GM12878 (cell line): ENCODE measurements around the gene ERP27. TPM values are rescaled to one million over a fixed set of nuclear protein-coding genes. Genes with fewer than 3 reads are reported as not detected.

ENCODE experiments used
- ATF7 ChIP-seq: fragments of 450-650 bp; IDR thresholded peaks from 2 replicates; pipeline ENCODE4 v1.6.1; 2016; ENCODE audit warnings: low read depth, mild to moderate bottlenecking
- BACH1 ChIP-seq: fragments of 450-650 bp; IDR thresholded peaks from 2 replicates; pipeline ENCODE4 v1.6.1; 2017; ENCODE audit warnings: mild to moderate bottlenecking, borderline replicate concordance
- BHLHE40 ChIP-seq, 2 experiments: fragments of 450-650 bp in 1 of 2; IDR thresholded peaks; 2 replicates each; pipeline ENCODE4 v1.6.1; 2011 to 2017; ENCODE audit warnings: low read depth in 2 of 2, borderline replicate concordance in 1 of 2, improper control_type of control experiment in 1 of 2, low read length in 1 of 2, mild to moderate bottlenecking in 1 of 2
- CBFB ChIP-seq: IDR thresholded peaks from 2 replicates; pipeline ENCODE4 v1.6.1; 2016; ENCODE audit warnings: antibody characterized with exemption, low read depth
- DPF2 ChIP-seq: fragments of 450-650 bp; IDR thresholded peaks from 2 replicates; pipeline ENCODE4 v1.6.1; 2017; ENCODE audit warnings: mild to moderate bottlenecking
- EGR1 ChIP-seq, 2 experiments: IDR thresholded peaks; 1 replicate in 1 of 2; 2 replicates in 1 of 2; pipeline ENCODE4 v1.6.1; 2011 to 2012; ENCODE audit warnings: low read depth in 2 of 2, low read length in 2 of 2, borderline replicate concordance in 1 of 2, mild to moderate bottlenecking in 1 of 2, moderate library complexity in 1 of 2
- FOXM1 ChIP-seq: IDR thresholded peaks from 2 replicates; pipeline ENCODE4 v1.6.1; 2012; ENCODE audit warnings: low read depth, mild to moderate bottlenecking, inconsistent platforms, low read length, moderate library complexity
- IKZF1 ChIP-seq: fragments of 450-650 bp; conservative IDR thresholded peaks from 2 replicates; pipeline ENCODE4 v1.6.1; 2017; ENCODE audit warnings: antibody characterized with exemption, mild to moderate bottlenecking
- MXI1 ChIP-seq: fragments of 150-350 bp; IDR thresholded peaks from 2 replicates; pipeline ENCODE4 v1.6.1; 2011; ENCODE audit warnings: low read depth, mild to moderate bottlenecking, inconsistent platforms, low read length, improper control_type of control experiment
- NFYA ChIP-seq: IDR thresholded peaks from 2 replicates; pipeline ENCODE4 v1.6.1; 2011; ENCODE audit warnings: low read depth, mild to moderate bottlenecking, low read length, improper control_type of control experiment, borderline replicate concordance
- NFYB ChIP-seq: IDR thresholded peaks from 2 replicates; pipeline ENCODE4 v1.6.1; 2011; ENCODE audit warnings: low read depth, mild to moderate bottlenecking, low read length, improper control_type of control experiment, moderate library complexity; ENCODE audit not compliant: insufficient read depth
- NRF1 ChIP-seq: conservative IDR thresholded peaks from 2 replicates; pipeline ENCODE4 v1.6.1; 2011; ENCODE audit warnings: mild to moderate bottlenecking, low read depth, low read length, improper control_type of control experiment
- PAX8 ChIP-seq: fragments of 450-650 bp; IDR thresholded peaks from 2 replicates; pipeline ENCODE4 v1.6.1; 2017; ENCODE audit warnings: mild to moderate bottlenecking, moderate library complexity
- POU2F2 ChIP-seq: IDR thresholded peaks from 3 replicates; pipeline ENCODE4 v1.6.1; 2011; ENCODE audit warnings: low read depth, mild to moderate bottlenecking, low read length, borderline replicate concordance
- SMAD5 ChIP-seq: IDR thresholded peaks from 2 replicates; pipeline ENCODE4 v1.6.1; 2016; ENCODE audit warnings: antibody characterized with exemption, low read depth
- SPI1 ChIP-seq: IDR thresholded peaks from 2 replicates; pipeline ENCODE4 v1.6.1; 2011; ENCODE audit warnings: low read depth, mild to moderate bottlenecking, low read length, moderate library complexity, borderline replicate concordance; ENCODE audit not compliant: insufficient read depth
- STAT3 ChIP-seq: IDR thresholded peaks from 2 replicates; pipeline ENCODE4 v1.6.1; 2011; ENCODE audit warnings: low read depth, low read length, improper control_type of control experiment
- YY1 ChIP-seq: IDR thresholded peaks from 2 replicates; pipeline ENCODE4 v1.6.1; 2011; ENCODE audit warnings: low read depth, mild to moderate bottlenecking, low read length
- polyA plus RNA-seq, 11 experiments: library from polyadenylated mRNA; depleted of rRNA in 4 of 11; unstranded in 6 of 11; stranded (reverse) in 5 of 11; fragments of >200 nt; fragmentation: Nextera tagmentation in 4 of 11; fragmentation: Illumina TruSeq in 1 of 11; extraction: Ambion mirVana in 4 of 11; extraction: Trizol in 1 of 11; gene quantifications; 1 replicate in 1 of 11; 2 replicates in 10 of 11; pipeline versions ENCODE4 v1.2.1 to v1.2.3, GENCODE V29; 2011 to 2016; ENCODE audit warnings: inconsistent platforms in 2 of 11, missing spikeins in 2 of 11, low read depth in 1 of 11
- total RNA-seq, 4 experiments: library from RNA; depleted of rRNA in 3 of 4; stranded (reverse); fragments of >200 nt in 3 of 4; fragmentation: Illumina TruSeq in 1 of 4; extraction: Trizol in 1 of 4; gene quantifications; 2 replicates each; pipeline versions ENCODE4 v1.2.1 to v1.2.3, GENCODE V29; 2013 to 2021
- TF ChIP-seq, protein P1 (sequence below): fragments of 450-650 bp; IDR thresholded peaks from 2 replicates; pipeline ENCODE4 v1.6.1; 2017; ENCODE audit warnings: mild to moderate bottlenecking, moderate library complexity
- TF ChIP-seq, protein P2 (sequence below): fragments of 450-650 bp; IDR thresholded peaks from 2 replicates; pipeline ENCODE4 v1.6.1; 2016; ENCODE audit warnings: mild to moderate bottlenecking
- TF ChIP-seq, protein P3 (sequence below): IDR thresholded peaks from 2 replicates; pipeline ENCODE4 v1.6.1; 2011; ENCODE audit warnings: low read depth, mild to moderate bottlenecking, low read length, moderate library complexity, borderline replicate concordance; ENCODE audit errors: extremely low read depth
- TF ChIP-seq, protein P4 (sequence below): IDR thresholded peaks from 2 replicates; pipeline ENCODE4 v1.6.1; 2011; ENCODE audit warnings: borderline replicate concordance, low read depth, mild to moderate bottlenecking, moderate library complexity, low read length; ENCODE audit not compliant: insufficient read depth, poor library complexity, severe bottlenecking

ERP27 gene
- total and polyA plus RNA-seq, 10 of the 15 experiments (the other 5 are each of a cell fraction or from before 2014, with no cell fraction given), result 0.91 to 2.4 (median 1.4) TPM

DNA sequence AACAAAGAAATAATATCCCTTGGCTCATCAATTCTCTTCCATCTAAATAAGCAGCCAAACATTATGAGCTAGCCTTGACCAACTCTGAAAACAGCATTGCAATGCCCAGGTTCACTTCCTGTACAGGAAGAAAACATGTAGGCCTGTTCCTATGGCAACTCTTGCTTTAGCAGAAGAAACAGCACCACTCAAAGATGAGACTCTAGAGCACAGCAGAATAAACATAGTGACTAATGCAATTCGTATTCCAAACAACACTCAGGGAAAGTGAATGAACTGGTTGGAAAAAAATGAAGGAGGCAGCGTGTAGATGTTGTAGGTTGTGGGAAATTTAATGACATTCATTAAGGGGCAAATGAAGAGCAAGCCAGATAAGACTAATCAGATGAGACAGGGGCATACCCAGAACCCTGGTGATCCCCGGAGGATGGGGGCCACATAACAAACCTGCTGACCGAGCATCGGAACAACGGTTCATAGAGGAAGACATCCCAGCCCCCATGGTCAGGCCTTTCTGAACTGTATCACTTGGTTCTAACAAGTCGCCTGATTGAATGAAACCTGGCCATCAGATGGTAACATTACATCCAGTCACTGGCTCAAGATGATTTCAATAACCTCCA is 14.1 kb upstream of the ERP27 start (continued):
- no peak; the same call in 1 of the 2 replicates for TF ChIP-seq IKZF1
- TF ChIP-seq, protein P1, sequence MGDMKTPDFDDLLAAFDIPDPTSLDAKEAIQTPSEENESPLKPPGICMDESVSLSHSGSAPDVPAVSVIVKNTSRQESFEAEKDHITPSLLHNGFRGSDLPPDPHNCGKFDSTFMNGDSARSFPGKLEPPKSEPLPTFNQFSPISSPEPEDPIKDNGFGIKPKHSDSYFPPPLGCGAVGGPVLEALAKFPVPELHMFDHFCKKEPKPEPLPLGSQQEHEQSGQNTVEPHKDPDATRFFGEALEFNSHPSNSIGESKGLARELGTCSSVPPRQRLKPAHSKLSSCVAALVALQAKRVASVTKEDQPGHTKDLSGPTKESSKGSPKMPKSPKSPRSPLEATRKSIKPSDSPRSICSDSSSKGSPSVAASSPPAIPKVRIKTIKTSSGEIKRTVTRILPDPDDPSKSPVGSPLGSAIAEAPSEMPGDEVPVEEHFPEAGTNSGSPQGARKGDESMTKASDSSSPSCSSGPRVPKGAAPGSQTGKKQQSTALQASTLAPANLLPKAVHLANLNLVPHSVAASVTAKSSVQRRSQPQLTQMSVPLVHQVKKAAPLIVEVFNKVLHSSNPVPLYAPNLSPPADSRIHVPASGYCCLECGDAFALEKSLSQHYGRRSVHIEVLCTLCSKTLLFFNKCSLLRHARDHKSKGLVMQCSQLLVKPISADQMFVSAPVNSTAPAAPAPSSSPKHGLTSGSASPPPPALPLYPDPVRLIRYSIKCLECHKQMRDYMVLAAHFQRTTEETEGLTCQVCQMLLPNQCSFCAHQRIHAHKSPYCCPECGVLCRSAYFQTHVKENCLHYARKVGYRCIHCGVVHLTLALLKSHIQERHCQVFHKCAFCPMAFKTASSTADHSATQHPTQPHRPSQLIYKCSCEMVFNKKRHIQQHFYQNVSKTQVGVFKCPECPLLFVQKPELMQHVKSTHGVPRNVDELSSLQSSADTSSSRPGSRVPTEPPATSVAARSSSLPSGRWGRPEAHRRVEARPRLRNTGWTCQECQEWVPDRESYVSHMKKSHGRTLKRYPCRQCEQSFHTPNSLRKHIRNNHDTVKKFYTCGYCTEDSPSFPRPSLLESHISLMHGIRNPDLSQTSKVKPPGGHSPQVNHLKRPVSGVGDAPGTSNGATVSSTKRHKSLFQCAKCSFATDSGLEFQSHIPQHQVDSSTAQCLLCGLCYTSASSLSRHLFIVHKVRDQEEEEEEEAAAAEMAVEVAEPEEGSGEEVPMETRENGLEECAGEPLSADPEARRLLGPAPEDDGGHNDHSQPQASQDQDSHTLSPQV, result no peak
- no peak for TF ChIP-seq NRF1
- 0 out of 2 replicates have a peak, but pooled peaks have one; percentile 20 for TF ChIP-seq DPF2
- peak; percentile 48; the same call in 1 of the 2 replicates for TF ChIP-seq NFYB
- TF ChIP-seq SMAD5, result no peak
- TF ChIP-seq NFYA, result no peak
- TF ChIP-seq, protein P2, sequence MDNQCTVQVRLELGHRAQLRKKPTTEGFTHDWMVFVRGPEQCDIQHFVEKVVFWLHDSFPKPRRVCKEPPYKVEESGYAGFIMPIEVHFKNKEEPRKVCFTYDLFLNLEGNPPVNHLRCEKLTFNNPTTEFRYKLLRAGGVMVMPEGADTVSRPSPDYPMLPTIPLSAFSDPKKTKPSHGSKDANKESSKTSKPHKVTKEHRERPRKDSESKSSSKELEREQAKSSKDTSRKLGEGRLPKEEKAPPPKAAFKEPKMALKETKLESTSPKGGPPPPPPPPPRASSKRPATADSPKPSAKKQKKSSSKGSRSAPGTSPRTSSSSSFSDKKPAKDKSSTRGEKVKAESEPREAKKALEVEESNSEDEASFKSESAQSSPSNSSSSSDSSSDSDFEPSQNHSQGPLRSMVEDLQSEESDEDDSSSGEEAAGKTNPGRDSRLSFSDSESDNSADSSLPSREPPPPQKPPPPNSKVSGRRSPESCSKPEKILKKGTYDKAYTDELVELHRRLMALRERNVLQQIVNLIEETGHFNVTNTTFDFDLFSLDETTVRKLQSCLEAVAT, result peak; percentile 29; the same call in 1 of the 2 replicates
- no peak for TF ChIP-seq POU2F2
- no peak for TF ChIP-seq YY1
- TF ChIP-seq MXI1, result peak; percentile 94
- peak; percentile 47; the same call in 1 of the 2 replicates for TF ChIP-seq SPI1
- peak; percentile 54; the same call in 1 of the 2 replicates for TF ChIP-seq ATF7
- no peak for TF ChIP-seq CBFB
- TF ChIP-seq, protein P3, sequence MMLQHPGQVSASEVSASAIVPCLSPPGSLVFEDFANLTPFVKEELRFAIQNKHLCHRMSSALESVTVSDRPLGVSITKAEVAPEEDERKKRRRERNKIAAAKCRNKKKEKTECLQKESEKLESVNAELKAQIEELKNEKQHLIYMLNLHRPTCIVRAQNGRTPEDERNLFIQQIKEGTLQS, result no peak
- no peak for TF ChIP-seq BHLHE40 (IDR thresholded peaks at IDR 0.05; ENCODE audit: borderline replicate concordance in 1 of 2, low read depth in 2 of 2, low read length in 1 of 2)
- TF ChIP-seq BACH1, result no peak
- TF ChIP-seq FOXM1, result 0 out of 2 replicates have a peak, but pooled peaks have one; percentile 53
- TF ChIP-seq EGR1 (IDR thresholded peaks at IDR 0.05; ENCODE audit: borderline replicate concordance in 1 of 2, low read depth in 2 of 2, low read length in 2 of 2), result no peak
- TF ChIP-seq STAT3, result no peak
- TF ChIP-seq PAX8, result no peak
- TF ChIP-seq, protein P4, sequence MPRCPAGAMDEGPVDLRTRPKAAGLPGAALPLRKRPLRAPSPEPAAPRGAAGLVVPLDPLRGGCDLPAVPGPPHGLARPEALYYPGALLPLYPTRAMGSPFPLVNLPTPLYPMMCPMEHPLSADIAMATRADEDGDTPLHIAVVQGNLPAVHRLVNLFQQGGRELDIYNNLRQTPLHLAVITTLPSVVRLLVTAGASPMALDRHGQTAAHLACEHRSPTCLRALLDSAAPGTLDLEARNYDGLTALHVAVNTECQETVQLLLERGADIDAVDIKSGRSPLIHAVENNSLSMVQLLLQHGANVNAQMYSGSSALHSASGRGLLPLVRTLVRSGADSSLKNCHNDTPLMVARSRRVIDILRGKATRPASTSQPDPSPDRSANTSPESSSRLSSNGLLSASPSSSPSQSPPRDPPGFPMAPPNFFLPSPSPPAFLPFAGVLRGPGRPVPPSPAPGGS, result no peak
